ENCODE measurements around the gene ATP8A2.

GRCh38 chr13:25453850-25454365 lies 82.1 kb downstream of the ATP8A2 start:
- TF ChIP-seq, protein P1, sequence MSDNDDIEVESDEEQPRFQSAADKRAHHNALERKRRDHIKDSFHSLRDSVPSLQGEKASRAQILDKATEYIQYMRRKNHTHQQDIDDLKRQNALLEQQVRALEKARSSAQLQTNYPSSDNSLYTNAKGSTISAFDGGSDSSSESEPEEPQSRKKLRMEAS (IDR thresholded peaks at IDR 0.05; ENCODE audit: low read depth, low read length) = no peak
- no peak for TF ChIP-seq MYC (IDR thresholded peaks at IDR 0.05; ENCODE audit: low read depth, low read length)

Data from NB4 (cell line).